MM.1S (cell line): ENCODE results near the gene PHETA2.

Experiments used
- DNase-seq: peaks from one replicate; pipeline ENCODE4 v3.0.0-alpha.2; 2015
- H2AFZ ChIP-seq: fragments of 300-600 bp; sonication (generic); 2 replicates; pipeline ENCODE4 v1.6.0; 2016; ENCODE audit warnings: antibody characterized with exemption, low read length
- H3F3A ChIP-seq: fragments of 300-600 bp; sonication (generic); 2 replicates; pipeline ENCODE4 v1.6.1; 2016; ENCODE audit warnings: mild to moderate bottlenecking, antibody characterized with exemption, low read length, moderate library complexity, mixed read lengths; ENCODE audit not compliant: insufficient read depth
- H3K27ac ChIP-seq: fragments of 300-600 bp; sonication (generic); 2 replicates; pipeline ENCODE4 v1.5.1; 2016; ENCODE audit warnings: mild to moderate bottlenecking, low read length
- H3K27me3 ChIP-seq: fragments of 300-600 bp; sonication (generic); replicated peaks from 2 replicates; pipeline ENCODE4 v1.6.0; 2016; ENCODE audit warnings: low read length; ENCODE audit not compliant: insufficient read depth
- H3K36me3 ChIP-seq: fragments of 300-600 bp; sonication (generic); replicated peaks from 2 replicates; pipeline ENCODE4 v1.6.1; 2016; ENCODE audit warnings: mild to moderate bottlenecking, low read length, mixed read lengths; ENCODE audit not compliant: insufficient read depth
- H3K4me1 ChIP-seq: fragments of 300-600 bp; sonication (generic); 2 replicates; pipeline ENCODE4 v1.6.1; 2016; ENCODE audit warnings: low read length, mixed read lengths
- H3K4me2 ChIP-seq: fragments of 300-600 bp; sonication (generic); 2 replicates; pipeline ENCODE4 v1.6.0; 2016; ENCODE audit warnings: low read depth, low read length
- H3K4me3 ChIP-seq: fragments of 300-600 bp; sonication (generic); 2 replicates; pipeline ENCODE4 v1.5.1; 2016; ENCODE audit warnings: low read length, mixed read lengths
- H3K79me2 ChIP-seq: fragments of 300-600 bp; sonication (generic); 2 replicates; pipeline ENCODE4 v1.6.1; 2016; ENCODE audit warnings: mixed run types, low read length, mixed read lengths
- H3K9ac ChIP-seq: fragments of 300-600 bp; sonication (generic); 2 replicates; pipeline ENCODE4 v1.6.1; 2016; ENCODE audit warnings: low read length, mixed read lengths
- H3K9me2 ChIP-seq: fragments of 300-600 bp; sonication (generic); replicated peaks from 2 replicates; pipeline ENCODE4 v1.6.1; 2016; ENCODE audit warnings: mild to moderate bottlenecking, low read length, mixed read lengths; ENCODE audit not compliant: insufficient read depth
- H3K9me3 ChIP-seq: fragments of 300-600 bp; sonication (generic); replicated peaks from 2 replicates; pipeline ENCODE4 v1.6.1; 2016; ENCODE audit warnings: mild to moderate bottlenecking, low read length, mixed read lengths; ENCODE audit not compliant: insufficient read depth
- H4K20me1 ChIP-seq: fragments of 300-600 bp; sonication (generic); 2 replicates; pipeline ENCODE4 v1.6.1; 2016; ENCODE audit warnings: mild to moderate bottlenecking, low read length, moderate library complexity, mixed read lengths; ENCODE audit not compliant: insufficient read depth
- EZH2 ChIP-seq: fragments of 300-600 bp; sonication (generic); optimal IDR thresholded peaks from 2 replicates; pipeline ENCODE3; 2017; ENCODE audit warnings: low read depth, mild to moderate bottlenecking, antibody characterized with exemption, low read length, mixed read lengths
- EZH2phosphoT487 ChIP-seq: fragments of 300-600 bp; sonication (generic); IDR thresholded peaks from 2 replicates; pipeline ENCODE4 v1.6.1; 2018; ENCODE audit warnings: antibody characterized with exemption, low read length
- TF ChIP-seq, protein P1 (sequence below): fragments of 300-600 bp; sonication (generic); IDR thresholded peaks from 2 replicates; pipeline ENCODE4 v1.5.1; 2016; ENCODE audit warnings: antibody characterized with exemption, low read length, mixed read lengths

The PHETA2 gene

DNA sequence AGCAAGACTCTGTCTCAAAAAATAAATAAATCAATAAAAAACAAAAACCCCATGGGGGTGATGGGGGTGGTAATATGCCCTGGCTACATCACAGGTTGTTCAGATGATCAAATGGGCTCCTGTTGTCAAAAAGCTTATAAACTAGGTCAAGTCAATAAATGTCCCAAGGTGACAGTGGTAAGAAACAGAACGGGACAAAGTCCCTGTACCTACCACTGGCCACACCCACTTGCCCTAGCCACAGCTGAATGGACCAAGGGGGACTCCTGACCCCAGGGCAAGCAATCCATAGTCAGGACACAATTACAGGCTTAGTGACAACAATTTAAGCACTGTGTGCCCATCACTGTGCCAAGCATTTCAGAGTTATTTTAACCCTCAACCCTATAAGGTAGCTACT, 9.4 kb upstream of the PHETA2 start:
- no peaks in the 10 kb centered on the region for H3K36me3 ChIP-seq
- 0 out of 2 replicates have a peak, but pooled peaks cover under 1% of the 10 kb centered on the region for H3K4me1 ChIP-seq
- no peak overlapping the region for H2AFZ ChIP-seq
- no peaks in the 10 kb centered on the region for H3F3A ChIP-seq
- no peak overlapping the region for H3K4me3 ChIP-seq
- H3K9me2 ChIP-seq = no peaks in the 10 kb centered on the region
- H4K20me1 ChIP-seq = no peaks in the 10 kb centered on the region
- TF ChIP-seq EZH2 (no peak), EZH2phosphoT487 (no peak)
- no peak overlapping the region for H3K27ac ChIP-seq
- no peak overlapping the region for H3K9ac ChIP-seq
- no peak overlapping the region for H3K4me2 ChIP-seq
- H3K9me3 ChIP-seq = no peaks in the 10 kb centered on the region
- no peaks in the 10 kb centered on the region for H3K79me2 ChIP-seq
- no peaks in the 10 kb centered on the region for H3K27me3 ChIP-seq
- no peak for DNase-seq

DNA sequence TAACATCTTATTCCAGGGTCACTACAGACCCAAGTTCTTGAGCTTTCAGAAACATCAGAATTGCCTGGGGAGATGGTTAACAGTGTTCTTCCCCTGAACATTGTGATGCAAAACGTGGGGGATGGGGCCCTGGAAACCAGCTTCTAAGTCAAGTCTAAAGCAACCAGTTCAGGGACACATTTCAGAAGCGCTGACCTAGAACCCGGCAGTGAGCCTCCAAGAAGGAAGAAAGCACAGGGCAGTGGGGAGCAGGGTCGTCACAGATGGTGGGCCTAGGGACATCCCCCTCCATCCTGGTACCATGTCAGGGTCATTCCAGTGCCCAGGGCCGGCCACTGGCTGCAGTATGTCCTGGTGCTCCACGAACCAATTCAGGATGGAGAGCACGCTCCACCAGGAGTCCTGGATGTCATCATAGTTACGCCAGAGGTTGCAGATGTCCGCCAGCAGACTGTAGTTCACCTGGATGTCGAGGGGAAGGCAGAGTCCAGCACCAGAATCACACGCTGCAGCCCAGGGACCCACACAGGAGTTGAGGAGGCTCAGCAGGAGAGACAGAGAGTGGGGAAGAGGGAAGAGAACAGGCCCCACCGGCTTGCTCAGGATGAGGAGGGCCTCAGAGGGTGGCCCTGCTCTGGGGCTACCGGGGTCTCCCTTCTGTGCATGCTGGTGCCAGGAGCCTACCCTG, 8.5 kb upstream of the PHETA2 start:
- Histone ChIP-seq H3K79me2 (no peaks in the 10 kb centered on the region), H2AFZ (no peak overlapping the region), H3K27me3 (no peaks in the 10 kb centered on the region), H3K4me3 (no peak overlapping the region), H4K20me1 (no peaks in the 10 kb centered on the region), H3K4me2 (no peak overlapping the region), H3K9me2 (no peaks in the 10 kb centered on the region), H3F3A (peaks cover 9% of the 10 kb centered on the region; the same call in 1 of the 2 replicates), H3K36me3 (no peaks in the 10 kb centered on the region), H3K9ac (no peak overlapping the region), H3K9me3 (no peaks in the 10 kb centered on the region), H3K27ac (no peak overlapping the region), H3K4me1 (0 out of 2 replicates have a peak, but pooled peaks cover 6% of the 10 kb centered on the region)
- no peak for TF ChIP-seq EZH2phosphoT487
- no peak for TF ChIP-seq EZH2
- TF ChIP-seq, protein P1, sequence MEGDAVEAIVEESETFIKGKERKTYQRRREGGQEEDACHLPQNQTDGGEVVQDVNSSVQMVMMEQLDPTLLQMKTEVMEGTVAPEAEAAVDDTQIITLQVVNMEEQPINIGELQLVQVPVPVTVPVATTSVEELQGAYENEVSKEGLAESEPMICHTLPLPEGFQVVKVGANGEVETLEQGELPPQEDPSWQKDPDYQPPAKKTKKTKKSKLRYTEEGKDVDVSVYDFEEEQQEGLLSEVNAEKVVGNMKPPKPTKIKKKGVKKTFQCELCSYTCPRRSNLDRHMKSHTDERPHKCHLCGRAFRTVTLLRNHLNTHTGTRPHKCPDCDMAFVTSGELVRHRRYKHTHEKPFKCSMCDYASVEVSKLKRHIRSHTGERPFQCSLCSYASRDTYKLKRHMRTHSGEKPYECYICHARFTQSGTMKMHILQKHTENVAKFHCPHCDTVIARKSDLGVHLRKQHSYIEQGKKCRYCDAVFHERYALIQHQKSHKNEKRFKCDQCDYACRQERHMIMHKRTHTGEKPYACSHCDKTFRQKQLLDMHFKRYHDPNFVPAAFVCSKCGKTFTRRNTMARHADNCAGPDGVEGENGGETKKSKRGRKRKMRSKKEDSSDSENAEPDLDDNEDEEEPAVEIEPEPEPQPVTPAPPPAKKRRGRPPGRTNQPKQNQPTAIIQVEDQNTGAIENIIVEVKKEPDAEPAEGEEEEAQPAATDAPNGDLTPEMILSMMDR = no peak
- no peak for DNase-seq

DNA sequence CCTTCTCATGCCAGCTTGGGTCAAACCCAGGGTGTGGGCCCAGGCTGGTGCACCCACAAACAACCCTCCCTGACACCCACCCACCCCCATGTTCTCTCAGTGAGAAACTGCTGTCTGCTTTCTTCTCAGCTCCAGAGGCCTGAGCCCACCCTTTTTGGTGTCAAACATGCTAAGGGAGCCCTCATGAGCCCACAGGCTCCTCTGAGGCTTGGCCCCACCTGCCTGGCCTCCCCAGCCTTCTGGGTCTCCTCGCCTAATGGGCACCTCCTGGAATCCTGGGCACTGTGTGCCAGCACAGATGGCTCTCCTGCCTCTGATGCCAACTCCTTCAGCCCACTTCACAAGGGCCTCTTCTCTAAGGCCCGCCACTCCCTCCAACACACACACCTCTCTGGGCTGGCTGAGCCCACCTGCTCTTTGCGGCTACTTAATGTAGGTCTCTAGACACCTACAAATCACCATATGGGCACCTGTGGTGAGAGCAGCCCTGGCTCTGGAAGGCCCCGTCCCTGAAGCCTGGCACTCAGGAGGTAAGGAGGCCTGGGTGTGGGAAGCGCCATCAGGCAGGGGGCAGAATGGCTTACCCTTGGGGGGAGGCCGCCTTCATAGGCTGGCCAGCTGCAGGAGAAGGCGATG, 7.8 kb upstream of the PHETA2 start:
- no peak overlapping the region for H3K27ac ChIP-seq
- H3F3A ChIP-seq = peaks cover 13% of the 10 kb centered on the region; the same call in 1 of the 2 replicates
- no peak for DNase-seq
- TF ChIP-seq EZH2 (no peak), EZH2phosphoT487 (no peak)
- TF ChIP-seq, protein P1 = no peak
- H3K27me3 ChIP-seq = no peaks in the 10 kb centered on the region
- no peaks in the 10 kb centered on the region for H3K9me2 ChIP-seq
- no peak overlapping the region for H2AFZ ChIP-seq
- H3K79me2 ChIP-seq = no peaks in the 10 kb centered on the region
- peaks cover 10% of the 10 kb centered on the region for H3K4me1 ChIP-seq
- no peaks in the 10 kb centered on the region for H3K9me3 ChIP-seq
- H3K9ac ChIP-seq = no peak overlapping the region
- no peak overlapping the region for H3K4me3 ChIP-seq
- H3K36me3 ChIP-seq = no peaks in the 10 kb centered on the region
- H3K4me2 ChIP-seq = no peak overlapping the region
- H4K20me1 ChIP-seq = no peaks in the 10 kb centered on the region

DNA sequence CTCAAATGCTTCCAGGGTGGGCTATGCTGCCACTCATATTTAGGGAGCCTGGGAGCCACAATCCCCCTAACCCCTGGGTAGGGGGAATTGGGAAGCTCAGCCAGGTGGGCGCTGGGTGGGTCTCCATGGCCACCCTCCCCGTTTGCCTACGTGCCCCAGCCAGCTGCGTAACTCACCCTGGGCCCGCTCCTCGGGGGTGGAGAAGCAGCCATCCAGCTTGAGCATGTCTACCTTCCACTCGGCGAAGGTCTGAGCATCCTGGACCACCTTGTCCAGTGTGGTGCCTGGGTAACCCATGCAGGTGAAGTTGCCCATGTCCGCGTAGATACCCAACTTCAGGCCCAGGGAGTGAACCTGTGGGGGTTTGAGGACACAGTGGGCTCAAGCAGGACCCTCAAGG, 7.1 kb upstream of the PHETA2 start:
- no peak overlapping the region for H3K4me3 ChIP-seq
- no peaks in the 10 kb centered on the region for H3K27me3 ChIP-seq
- H3K9me2 ChIP-seq = no peaks in the 10 kb centered on the region
- no peak for TF ChIP-seq EZH2phosphoT487
- TF ChIP-seq, protein P1 = no peak
- no peak for TF ChIP-seq EZH2
- no peak overlapping the region for H3K9ac ChIP-seq
- H3K4me1 ChIP-seq = peaks cover 12% of the 10 kb centered on the region
- H3K36me3 ChIP-seq = no peaks in the 10 kb centered on the region
- H2AFZ ChIP-seq = no peak overlapping the region
- no peaks in the 10 kb centered on the region for H3K9me3 ChIP-seq
- H3K4me2 ChIP-seq = no peak overlapping the region
- peaks cover 13% of the 10 kb centered on the region; the same call in 1 of the 2 replicates for H3F3A ChIP-seq
- no peaks in the 10 kb centered on the region for H3K79me2 ChIP-seq
- no peak for DNase-seq
- H3K27ac ChIP-seq = no peak overlapping the region
- H4K20me1 ChIP-seq = no peaks in the 10 kb centered on the region
